Thoracic aorta (tissue), 2 donors: ENCODE measurements around the gene MYO1C. TPM values are rescaled to one million over a fixed set of nuclear protein-coding genes. Genes with fewer than 3 reads are reported as not detected.
A peak's percentile ranks its signal among the peaks of the same experiment; 100 is the strongest.
"Not testable (repeated sequence)": the region's sequence is repeated elsewhere in the genome, so short reads cannot be mapped to it uniquely, and the experiment has no call there.

ENCODE experiments used
- ATAC-seq: fragments of 150-250 bp; one replicate; pipeline ENCODE4 v1.8.0; 2017; ENCODE audit warnings: low read depth; ENCODE audit not compliant: insufficient number of reproducible peaks, low FRiP score
- DNase-seq: peaks from one replicate; pipeline ENCODE4 v3.0.0-alpha.2; 2020; ENCODE audit warnings: low spot score
- H3K27ac ChIP-seq, 2 donors: fragments of 200-600 bp; sonication (generic); 1 replicate in 1 of 2; 2 replicates in 1 of 2; pipeline ENCODE4 v1.5.1; 2016; ENCODE audit warnings: mild to moderate bottlenecking in 2 of 2, moderate library complexity in 2 of 2
- H3K27me3 ChIP-seq: fragments of 200-600 bp; sonication (generic); replicated peaks from 2 replicates; pipeline ENCODE4 v1.6.0; 2016; ENCODE audit warnings: mild to moderate bottlenecking; ENCODE audit not compliant: insufficient read depth
- H3K36me3 ChIP-seq: fragments of 200-600 bp; sonication (generic); one replicate; pipeline ENCODE4 v1.5.1; 2016
- H3K4me1 ChIP-seq, 2 donors: fragments of 200-600 bp; sonication (generic); 1 replicate in 1 of 2; 2 replicates in 1 of 2; pipeline versions ENCODE4 v1.5.1 to v1.6.0; 2016; ENCODE audit warnings: low read depth in 2 of 2, mild to moderate bottlenecking in 1 of 2; ENCODE audit not compliant: control insufficient read depth in 1 of 2
- H3K4me3 ChIP-seq: fragments of 200-600 bp; sonication (generic); 2 replicates; pipeline ENCODE4 v1.5.1; 2016; ENCODE audit warnings: mild to moderate bottlenecking
- H3K9me3 ChIP-seq: fragments of 200-600 bp; sonication (generic); 2 replicates; pipeline ENCODE4 v1.5.1; 2016
- CTCF ChIP-seq: fragments of 200-600 bp; sonication (generic); IDR thresholded peaks from one replicate; pipeline ENCODE4 v1.5.1; 2019; ENCODE audit warnings: antibody characterized with exemption
- total RNA-seq, 2 donors: library from RNA; depleted of rRNA; stranded (reverse); fragments of >200 nt; gene quantifications; one replicate each; pipeline versions ENCODE4 v1.1.0 to v1.2.3, GENCODE V29; 2016

MYO1C gene
- total RNA-seq, 2 donors from 2014 or later: 160 to 226 TPM

- Histone ChIP-seq H3K4me3 (no peak overlapping the region), H3K4me1 (peaks cover 22 to 44% of the 10 kb centered on the region in 2 donors), H3K27me3 (no peaks in the 10 kb centered on the region), H3K36me3 (peaks cover 28% of the 10 kb centered on the region), H3K9me3 (no peaks in the 10 kb centered on the region), H3K27ac (peak overlapping the region; percentile 72 to 81)
- ATAC-seq (peak; percentile 15), DNase-seq (no peak)
- TF ChIP-seq CTCF: no peak
These were observed 19.4 kb upstream of the MYO1C start for GRCh38 chr17:1511756-1512321.

- H3K27ac ChIP-seq: peak overlapping the region; percentile 72 to 81
- H3K27me3 ChIP-seq: no peaks in the 10 kb centered on the region
- no peak for TF ChIP-seq CTCF
- H3K9me3 ChIP-seq: no peaks in the 10 kb centered on the region
- ATAC-seq (no peak), DNase-seq (no peak)
- H3K4me3 ChIP-seq: no peak overlapping the region
- peaks cover 22 to 44% of the 10 kb centered on the region in 2 donors for H3K4me1 ChIP-seq
- peaks cover 34% of the 10 kb centered on the region for H3K36me3 ChIP-seq
These were observed 18.8 kb upstream of the MYO1C start for GRCh38 chr17:1511290-1511689.

- no peak for TF ChIP-seq CTCF
- ATAC-seq: no peak
- peaks cover 12 to 26% of the 10 kb centered on the region in 2 donors for H3K4me1 ChIP-seq
These were observed 16.9 kb upstream of the MYO1C start for GRCh38 chr17:1509290-1509881.

GRCh38 chr17:1508709-1509108 is 16.2 kb upstream of the MYO1C start:
- not testable (repeated sequence) for ATAC-seq, H3K27me3 ChIP-seq, H3K27ac ChIP-seq, DNase-seq, H3K4me3 ChIP-seq, H3K9me3 ChIP-seq
- Histone ChIP-seq H3K36me3 (peaks cover 46% of the 10 kb centered on the region), H3K4me1 (peaks cover 12 to 24% of the 10 kb centered on the region in 2 donors)

More at GRCh38 chr17:1509290-1509881, 16.9 kb upstream of the MYO1C start:
- Histone ChIP-seq H3K27ac (no peak overlapping the region), H3K27me3 (no peaks in the 10 kb centered on the region), H3K36me3 (peaks cover 42% of the 10 kb centered on the region), H3K9me3 (no peaks in the 10 kb centered on the region), H3K4me3 (no peak overlapping the region)
- DNase-seq: no peak

- H3K4me3 ChIP-seq: no peak overlapping the region
- DNase-seq (no peak), ATAC-seq (no peak)
- H3K9me3 ChIP-seq: no peaks in the 10 kb centered on the region
- H3K4me1 ChIP-seq: peaks cover 12 to 13% of the 10 kb centered on the region in 2 donors
- peaks cover 42% of the 10 kb centered on the region for H3K36me3 ChIP-seq
- H3K27me3 ChIP-seq: no peaks in the 10 kb centered on the region
- H3K27ac ChIP-seq: no peak overlapping the region
- TF ChIP-seq CTCF: no peak
These were observed 14.3 kb upstream of the MYO1C start for GRCh38 chr17:1506649-1507267.
